Measurements from ENCODE around the gene SPOCK1.

SPOCK1 gene

GRCh38 chr5:137273511-137273910 is 225.6 kb downstream of the SPOCK1 start:
- 86% methylated on average over 1 of the region's 1 CpG for WGBS
- H3K27ac ChIP-seq (ENCODE audit: low read length, poor library complexity, severe bottlenecking): no peak overlapping the region

GRCh38 chr5:137272831-137273230 is 226.3 kb downstream of the SPOCK1 start:
- Histone ChIP-seq H4K8ac (ENCODE audit: low read length) (no peak overlapping the region), H3K4ac (ENCODE audit: low read depth in 1 of 2, low read length in 2 of 2) (no peak overlapping the region), H3K36me3 (ENCODE audit: control insufficient read depth in 1 of 2, insufficient read depth in 2 of 2, low read depth in 1 of 2, low read length in 2 of 2) (no peaks in the 10 kb centered on the region), H3K9me3 (ENCODE audit: control insufficient read depth, low read length) (no peaks in the 10 kb centered on the region), H3K27ac (ENCODE audit: low read length, poor library complexity, severe bottlenecking) (no peak overlapping the region), H3K18ac (ENCODE audit: low read depth in 1 of 2, low read length in 2 of 2) (no peak overlapping the region), H4K91ac (ENCODE audit: low read length) (no peak overlapping the region), H2BK120ac (ENCODE audit: low read depth, low read length) (no peak overlapping the region), H3K4me2 (ENCODE audit: low read length, poor library complexity, severe bottlenecking) (no peak overlapping the region), H2BK15ac (ENCODE audit: low read depth, poor library complexity, severe bottlenecking) (no peak overlapping the region), H3K27me3 (ENCODE audit: control insufficient read depth in 1 of 2, insufficient read depth in 1 of 2, low read length in 2 of 2) (peaks cover 0 to 7% of the 10 kb centered on the region in 2 experiments), H2AFZ (ENCODE audit: low read depth, low read length) (no peak overlapping the region), H2AK5ac (ENCODE audit: low read length, severe bottlenecking) (no peak overlapping the region), H3K4me3 (ENCODE audit: insufficient read depth in 1 of 2, low read depth in 1 of 2, low read length in 2 of 2) (no peak overlapping the region), H3K4me1 (ENCODE audit: control insufficient read depth, insufficient read depth, low read depth, low read length) (no peaks in the 10 kb centered on the region), H2BK12ac (ENCODE audit: low read length in 2 of 2) (no peak overlapping the region), H3K23ac (ENCODE audit: low read length in 2 of 2) (no peak overlapping the region), H3K9ac (ENCODE audit: low read length) (no peak overlapping the region), H2BK5ac (ENCODE audit: low read depth, low read length, poor library complexity, severe bottlenecking) (no peak overlapping the region), H3K79me1 (replicated peaks; ENCODE audit: low read length, poor library complexity, severe bottlenecking) (no peaks in the 10 kb centered on the region), H3K14ac (ENCODE audit: low read length in 2 of 2) (no peak overlapping the region)
- no peak for DNase-seq

More at GRCh38 chr5:137273511-137273910, 225.6 kb downstream of the SPOCK1 start:
- no peak overlapping the region for H3K23ac ChIP-seq (ENCODE audit: low read length in 2 of 2)
- H2BK5ac ChIP-seq (ENCODE audit: low read depth, low read length, poor library complexity, severe bottlenecking): no peak overlapping the region
- no peak overlapping the region for H2BK12ac ChIP-seq (ENCODE audit: low read length in 2 of 2)
- H3K4me3 ChIP-seq (ENCODE audit: insufficient read depth in 1 of 2, low read depth in 1 of 2, low read length in 2 of 2): no peak overlapping the region
- no peak overlapping the region for H2BK15ac ChIP-seq (ENCODE audit: low read depth, poor library complexity, severe bottlenecking)
- H4K91ac ChIP-seq (ENCODE audit: low read length): no peak overlapping the region
- no peaks in the 10 kb centered on the region for H3K9me3 ChIP-seq (ENCODE audit: control insufficient read depth, low read length)
- no peaks in the 10 kb centered on the region for H3K36me3 ChIP-seq (ENCODE audit: control insufficient read depth in 1 of 2, insufficient read depth in 2 of 2, low read depth in 1 of 2, low read length in 2 of 2)
- H2BK120ac ChIP-seq (ENCODE audit: low read depth, low read length): no peak overlapping the region
- no peak overlapping the region for H4K8ac ChIP-seq (ENCODE audit: low read length)
- no peak overlapping the region for H2AFZ ChIP-seq (ENCODE audit: low read depth, low read length)
- DNase-seq: no peak
- no peaks in the 10 kb centered on the region for H3K79me1 ChIP-seq (replicated peaks; ENCODE audit: low read length, poor library complexity, severe bottlenecking)
- no peak overlapping the region for H3K4ac ChIP-seq (ENCODE audit: low read depth in 1 of 2, low read length in 2 of 2)
- no peaks in the 10 kb centered on the region for H3K4me1 ChIP-seq (ENCODE audit: control insufficient read depth, insufficient read depth, low read depth, low read length)
- no peak overlapping the region for H2AK5ac ChIP-seq (ENCODE audit: low read length, severe bottlenecking)
- H3K27me3 ChIP-seq (ENCODE audit: control insufficient read depth in 1 of 2, insufficient read depth in 1 of 2, low read length in 2 of 2): peaks cover 0 to 5% of the 10 kb centered on the region in 2 experiments
- no peak overlapping the region for H3K4me2 ChIP-seq (ENCODE audit: low read length, poor library complexity, severe bottlenecking)
- no peak overlapping the region for H3K18ac ChIP-seq (ENCODE audit: low read depth in 1 of 2, low read length in 2 of 2)
- H3K14ac ChIP-seq (ENCODE audit: low read length in 2 of 2): no peak overlapping the region
- H3K9ac ChIP-seq (ENCODE audit: low read length): no peak overlapping the region

- Histone ChIP-seq H2BK12ac (ENCODE audit: low read length in 2 of 2) (no peak overlapping the region), H3K4me1 (ENCODE audit: control insufficient read depth, insufficient read depth, low read depth, low read length) (no peaks in the 10 kb centered on the region), H3K23ac (ENCODE audit: low read length in 2 of 2) (no peak overlapping the region), H3K4ac (ENCODE audit: low read depth in 1 of 2, low read length in 2 of 2) (no peak overlapping the region), H3K36me3 (ENCODE audit: control insufficient read depth in 1 of 2, insufficient read depth in 2 of 2, low read depth in 1 of 2, low read length in 2 of 2) (no peaks in the 10 kb centered on the region), H2AFZ (ENCODE audit: low read depth, low read length) (no peak overlapping the region), H3K27ac (ENCODE audit: low read length, poor library complexity, severe bottlenecking) (no peak overlapping the region), H3K4me2 (ENCODE audit: low read length, poor library complexity, severe bottlenecking) (no peak overlapping the region), H3K9me3 (ENCODE audit: control insufficient read depth, low read length) (no peaks in the 10 kb centered on the region), H3K4me3 (ENCODE audit: insufficient read depth in 1 of 2, low read depth in 1 of 2, low read length in 2 of 2) (no peak overlapping the region), H3K9ac (ENCODE audit: low read length) (no peak overlapping the region), H3K27me3 (ENCODE audit: control insufficient read depth in 1 of 2, insufficient read depth in 1 of 2, low read length in 2 of 2) (peaks cover 0 to 22% of the 10 kb centered on the region in 2 experiments), H3K79me1 (replicated peaks; ENCODE audit: low read length, poor library complexity, severe bottlenecking) (no peaks in the 10 kb centered on the region), H4K8ac (ENCODE audit: low read length) (no peak overlapping the region), H2AK5ac (ENCODE audit: low read length, severe bottlenecking) (no peak overlapping the region), H2BK5ac (ENCODE audit: low read depth, low read length, poor library complexity, severe bottlenecking) (no peak overlapping the region), H2BK15ac (ENCODE audit: low read depth, poor library complexity, severe bottlenecking) (no peak overlapping the region), H2BK120ac (ENCODE audit: low read depth, low read length) (no peak overlapping the region), H3K18ac (ENCODE audit: low read depth in 1 of 2, low read length in 2 of 2) (no peak overlapping the region), H3K14ac (ENCODE audit: low read length in 2 of 2) (no peak overlapping the region), H4K91ac (ENCODE audit: low read length) (no peak overlapping the region)
- DNase-seq: no peak
- 13% methylated on average over 2 of the region's 2 CpGs for whole genome bisulfite sequencing
Measured at GRCh38 chr5:137269946-137270345, 229.2 kb downstream of the SPOCK1 start.

GRCh38 chr5:137269274-137269673 is 229.9 kb downstream of the SPOCK1 start:
- no peak overlapping the region for H2AFZ ChIP-seq (ENCODE audit: low read depth, low read length)
- WGBS: 14% methylated on average over 2 of the region's 2 CpGs
- DNase-seq: no peak
- H2BK120ac ChIP-seq (ENCODE audit: low read depth, low read length): no peak overlapping the region
- no peaks in the 10 kb centered on the region for H3K4me1 ChIP-seq (ENCODE audit: control insufficient read depth, insufficient read depth, low read depth, low read length)
- no peak overlapping the region for H2BK12ac ChIP-seq (ENCODE audit: low read length in 2 of 2)
- no peak overlapping the region for H3K27ac ChIP-seq (ENCODE audit: low read length, poor library complexity, severe bottlenecking)
- H3K9me3 ChIP-seq (ENCODE audit: control insufficient read depth, low read length): no peaks in the 10 kb centered on the region
- H3K4ac ChIP-seq (ENCODE audit: low read depth in 1 of 2, low read length in 2 of 2): no peak overlapping the region
- H2BK15ac ChIP-seq (ENCODE audit: low read depth, poor library complexity, severe bottlenecking): no peak overlapping the region
- H3K27me3 ChIP-seq (ENCODE audit: control insufficient read depth in 1 of 2, insufficient read depth in 1 of 2, low read length in 2 of 2): peaks cover 0 to 22% of the 10 kb centered on the region in 2 experiments
- no peak overlapping the region for H3K9ac ChIP-seq (ENCODE audit: low read length)
- no peaks in the 10 kb centered on the region for H3K79me1 ChIP-seq (replicated peaks; ENCODE audit: low read length, poor library complexity, severe bottlenecking)
- no peak overlapping the region for H2AK5ac ChIP-seq (ENCODE audit: low read length, severe bottlenecking)
- H3K4me3 ChIP-seq (ENCODE audit: insufficient read depth in 1 of 2, low read depth in 1 of 2, low read length in 2 of 2): no peak overlapping the region
- H3K4me2 ChIP-seq (ENCODE audit: low read length, poor library complexity, severe bottlenecking): no peak overlapping the region
- H3K23ac ChIP-seq (ENCODE audit: low read length in 2 of 2): no peak overlapping the region
- no peaks in the 10 kb centered on the region for H3K36me3 ChIP-seq (ENCODE audit: control insufficient read depth in 1 of 2, insufficient read depth in 2 of 2, low read depth in 1 of 2, low read length in 2 of 2)
- H4K91ac ChIP-seq (ENCODE audit: low read length): no peak overlapping the region
- no peak overlapping the region for H3K18ac ChIP-seq (ENCODE audit: low read depth in 1 of 2, low read length in 2 of 2)
- no peak overlapping the region for H2BK5ac ChIP-seq (ENCODE audit: low read depth, low read length, poor library complexity, severe bottlenecking)
- H4K8ac ChIP-seq (ENCODE audit: low read length): no peak overlapping the region
- H3K14ac ChIP-seq (ENCODE audit: low read length in 2 of 2): no peak overlapping the region
